Fibroblast of gingiva (primary cell): ENCODE results near the gene STAT5A.
"Not testable (repeated sequence)": the region's sequence is repeated elsewhere in the genome, so short reads cannot be mapped to it uniquely, and the experiment has no call there.

Experiments used
- DNase-seq: peaks from one replicate; pipeline ENCODE4 v3.0.0-alpha.2; 2011; ENCODE audit warnings: low read depth

Gene STAT5A

DNA sequence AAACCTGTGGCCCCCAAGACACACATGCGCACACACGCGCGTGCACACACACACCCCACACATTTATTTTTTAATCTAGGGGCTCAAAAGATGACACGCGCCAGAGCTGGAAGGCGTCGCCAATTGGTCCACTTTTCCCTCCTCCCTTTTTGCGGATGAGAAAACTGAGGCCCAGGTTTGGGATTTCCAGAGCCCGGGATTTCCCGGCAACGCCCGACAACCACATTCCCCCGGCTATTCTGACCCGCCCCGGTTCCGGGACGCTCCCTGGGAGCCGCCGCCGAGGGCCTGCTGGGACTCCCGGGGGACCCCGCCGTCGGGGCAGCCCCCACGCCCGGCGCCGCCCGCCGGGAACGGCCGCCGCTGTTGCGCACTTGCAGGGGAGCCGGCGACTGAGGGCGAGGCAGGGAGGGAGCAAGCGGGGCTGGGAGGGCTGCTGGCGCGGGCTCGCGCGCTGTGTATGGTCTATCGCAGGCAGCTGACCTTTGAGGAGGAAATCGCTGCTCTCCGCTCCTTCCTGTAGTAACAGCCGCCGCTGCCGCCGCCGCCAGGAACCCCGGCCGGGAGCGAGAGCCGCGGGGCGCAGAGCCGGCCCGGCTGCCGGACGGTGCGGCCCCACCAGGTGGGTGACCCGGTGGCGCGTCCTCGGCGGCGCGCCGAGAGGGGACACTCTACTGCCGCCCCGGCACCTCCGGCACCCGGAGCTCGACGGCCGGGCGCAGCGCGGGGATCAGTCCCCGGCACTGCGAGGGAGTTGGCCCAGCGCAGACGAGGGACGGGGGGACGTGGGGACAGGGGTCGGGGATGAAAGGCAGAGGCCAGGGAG lies at the start of gene STAT5A:
Gene STAT5A, plus strand, starts transcription at position 522 of the 826 bp plus-strand sequence. CDS start 914 bp downstream, outside the sequence.
- DNase-seq, result peak; percentile 90

DNA sequence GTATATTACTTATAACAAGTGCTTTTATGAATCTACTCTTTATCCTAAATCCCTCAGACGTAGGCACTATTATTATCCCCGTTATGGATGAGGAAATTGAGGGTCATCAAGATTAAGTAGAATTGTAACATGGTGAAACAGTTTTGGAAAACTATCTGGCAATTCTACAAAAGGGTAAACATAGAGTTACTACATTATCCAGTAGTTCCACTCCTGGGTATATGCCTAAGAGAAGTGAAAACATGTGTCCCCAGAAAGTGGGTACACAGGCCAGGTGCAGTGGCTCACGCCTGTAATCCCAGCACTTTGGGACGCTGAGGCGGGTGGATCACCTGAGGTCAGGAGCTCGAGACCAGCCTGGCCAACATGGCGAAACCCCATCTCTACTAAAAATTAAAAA lies 48.7 kb upstream of the STAT5A start:
- not testable (repeated sequence) for DNase-seq

DNA sequence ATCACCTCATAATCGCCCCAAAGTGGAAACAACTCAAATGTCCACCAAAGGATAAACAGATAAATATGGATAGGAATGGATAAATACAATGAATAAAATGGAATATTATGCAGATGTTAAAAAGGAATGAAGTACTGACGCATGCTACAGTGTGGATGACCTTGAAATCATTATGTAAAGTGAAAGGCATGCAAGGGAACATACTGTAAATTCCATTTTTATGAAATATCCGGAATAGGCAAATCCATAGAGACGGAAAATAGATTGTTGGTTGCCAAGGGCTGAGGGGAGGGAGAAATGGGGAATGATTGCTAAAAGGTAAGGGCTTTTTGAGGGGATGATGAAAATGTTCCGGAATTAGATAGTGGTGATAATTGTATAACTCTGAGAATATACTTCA lies 48.1 kb upstream of the STAT5A start:
- DNase-seq, result no peak

DNA sequence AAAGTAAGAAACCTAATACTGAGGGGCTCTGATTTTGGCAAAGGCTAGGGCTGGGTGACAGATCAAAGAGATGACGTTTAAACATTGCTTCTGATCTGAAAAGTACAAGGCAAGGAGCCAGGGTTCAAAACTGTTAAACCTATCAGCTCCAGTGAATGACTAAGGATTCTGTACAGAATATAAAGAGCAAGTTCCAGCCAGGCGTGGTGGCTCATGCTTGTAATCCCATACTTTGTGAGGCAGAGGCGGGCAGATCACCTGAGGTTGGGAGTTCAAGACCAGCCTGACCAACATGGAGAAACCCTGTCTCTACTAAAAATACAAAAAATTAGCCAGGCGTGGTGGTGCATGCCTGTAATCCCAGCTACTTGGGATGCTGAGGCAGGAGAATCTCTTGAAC lies 47.4 kb upstream of the STAT5A start:
- not testable (repeated sequence) for DNase-seq

DNA sequence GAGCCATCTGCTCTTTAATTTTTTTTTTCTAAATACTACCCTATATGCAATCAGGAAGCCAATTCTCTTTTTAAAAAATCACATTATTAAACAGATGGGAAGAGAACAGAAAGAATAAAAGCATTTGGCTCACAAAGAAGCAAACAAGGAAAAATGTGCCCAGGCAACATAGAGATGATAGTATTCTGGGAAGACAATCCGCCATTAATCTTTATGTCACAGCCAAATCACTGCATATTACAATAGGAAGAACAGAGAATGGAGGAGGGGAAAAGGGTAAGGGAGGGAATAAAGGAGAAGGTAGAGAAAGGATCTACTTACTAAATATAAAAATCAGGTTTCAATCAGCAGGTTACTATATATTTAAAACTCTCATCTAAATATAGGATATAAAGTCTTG lies 46.4 kb upstream of the STAT5A start:
- DNase-seq, result no peak

DNA sequence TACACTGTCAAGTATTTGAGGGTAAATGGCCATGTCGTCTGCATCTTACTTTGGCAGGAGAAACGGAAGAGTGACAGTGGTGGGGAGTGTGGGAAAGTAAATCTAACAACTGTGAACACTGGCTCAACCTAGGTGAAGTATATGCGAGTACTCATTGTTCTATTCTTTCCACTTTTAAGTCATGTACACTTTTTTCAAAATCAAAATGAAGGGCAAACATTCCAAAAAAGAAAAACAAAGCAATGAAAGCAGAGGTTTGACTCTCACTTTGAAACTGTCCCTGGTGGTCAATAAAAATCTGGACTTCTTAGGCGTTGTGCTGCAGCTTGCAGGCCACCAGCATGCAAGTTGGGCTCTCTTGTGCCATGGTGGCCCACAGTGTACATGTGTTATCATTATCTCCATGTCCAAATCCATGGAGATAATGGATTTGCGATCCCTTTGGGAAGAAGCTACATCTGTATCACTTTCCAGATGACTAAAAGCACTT lies 44.8 kb upstream of the STAT5A start:
- no peak for DNase-seq

DNA sequence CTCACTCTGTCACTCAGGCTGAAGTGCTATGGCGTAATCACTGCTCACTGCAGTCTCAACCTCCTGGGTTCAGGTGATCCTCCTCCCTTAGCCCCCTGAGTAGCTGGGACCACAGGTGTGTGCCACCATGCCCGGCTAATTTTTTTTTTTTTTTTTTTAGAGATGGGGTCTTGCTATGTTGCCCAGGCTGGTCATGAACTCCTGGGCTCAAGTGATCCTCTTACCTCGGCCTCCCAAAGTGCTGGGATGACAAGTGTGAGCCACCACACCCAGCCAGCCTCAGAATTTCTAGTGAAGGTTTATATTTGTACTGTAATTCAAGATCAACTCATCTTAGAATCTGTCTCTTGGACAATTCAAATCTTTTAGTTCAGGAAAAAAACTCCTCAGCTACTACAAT lies 44.2 kb upstream of the STAT5A start:
- DNase-seq, result not testable (repeated sequence)

DNA sequence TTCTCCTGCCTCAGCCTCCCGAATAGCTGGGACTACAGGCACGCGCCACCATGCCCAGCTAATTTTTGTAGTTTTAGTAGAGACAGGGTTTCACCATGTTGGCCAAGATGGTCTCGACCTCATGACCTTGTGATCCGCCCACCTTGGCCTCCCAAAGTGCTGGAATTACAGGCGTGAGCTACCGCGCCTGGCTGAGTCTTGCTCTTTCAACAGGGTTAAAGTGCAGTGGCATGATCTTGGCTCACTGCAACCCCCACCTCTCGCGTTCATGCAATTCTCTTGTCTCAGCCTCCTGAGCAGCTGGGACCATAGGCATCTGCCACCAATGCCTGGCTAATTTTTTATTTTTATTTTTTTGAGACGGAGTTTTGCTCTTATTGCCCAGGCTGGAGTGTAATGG lies 43.1 kb upstream of the STAT5A start:
- DNase-seq, result not testable (repeated sequence)

DNA sequence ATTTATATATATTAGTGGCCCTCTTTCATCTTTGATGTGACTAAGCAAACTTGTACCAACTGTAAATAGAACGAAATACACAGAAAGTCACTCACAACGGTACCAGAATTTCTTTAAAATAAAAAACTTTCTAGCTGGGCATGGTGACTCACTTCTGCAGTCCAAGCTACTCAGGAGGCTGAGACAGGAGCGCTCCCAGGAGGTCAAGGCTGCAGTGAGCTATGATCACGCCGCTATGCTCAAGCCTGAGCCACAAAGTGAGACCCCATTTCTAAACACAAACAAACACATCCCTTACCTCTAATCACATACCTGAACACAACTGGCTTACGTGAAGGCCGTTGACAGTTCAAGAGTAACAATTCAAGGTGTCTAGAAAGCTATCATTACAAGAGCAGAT lies 41.8 kb upstream of the STAT5A start:
- no peak for DNase-seq

DNA sequence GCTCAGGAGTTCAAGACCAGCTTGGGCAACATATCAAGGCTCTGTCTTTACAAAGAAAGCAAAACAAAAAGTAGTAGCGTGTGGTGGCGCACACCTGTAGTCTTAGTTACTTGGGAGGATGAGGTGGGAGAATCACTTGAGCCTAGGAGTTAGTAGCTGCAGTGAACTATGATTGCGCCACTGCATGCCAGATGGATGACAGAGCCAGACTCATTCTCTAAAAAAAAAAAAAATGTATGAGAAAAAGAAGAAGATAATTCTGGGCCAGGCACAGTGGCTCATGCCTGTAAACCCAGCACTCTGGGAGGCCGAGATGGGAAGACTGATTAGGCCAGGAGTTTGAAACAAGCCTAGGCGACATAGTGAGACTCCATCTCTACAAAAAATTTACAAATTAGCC lies 40.6 kb upstream of the STAT5A start:
- DNase-seq, result peak; percentile 73

DNA sequence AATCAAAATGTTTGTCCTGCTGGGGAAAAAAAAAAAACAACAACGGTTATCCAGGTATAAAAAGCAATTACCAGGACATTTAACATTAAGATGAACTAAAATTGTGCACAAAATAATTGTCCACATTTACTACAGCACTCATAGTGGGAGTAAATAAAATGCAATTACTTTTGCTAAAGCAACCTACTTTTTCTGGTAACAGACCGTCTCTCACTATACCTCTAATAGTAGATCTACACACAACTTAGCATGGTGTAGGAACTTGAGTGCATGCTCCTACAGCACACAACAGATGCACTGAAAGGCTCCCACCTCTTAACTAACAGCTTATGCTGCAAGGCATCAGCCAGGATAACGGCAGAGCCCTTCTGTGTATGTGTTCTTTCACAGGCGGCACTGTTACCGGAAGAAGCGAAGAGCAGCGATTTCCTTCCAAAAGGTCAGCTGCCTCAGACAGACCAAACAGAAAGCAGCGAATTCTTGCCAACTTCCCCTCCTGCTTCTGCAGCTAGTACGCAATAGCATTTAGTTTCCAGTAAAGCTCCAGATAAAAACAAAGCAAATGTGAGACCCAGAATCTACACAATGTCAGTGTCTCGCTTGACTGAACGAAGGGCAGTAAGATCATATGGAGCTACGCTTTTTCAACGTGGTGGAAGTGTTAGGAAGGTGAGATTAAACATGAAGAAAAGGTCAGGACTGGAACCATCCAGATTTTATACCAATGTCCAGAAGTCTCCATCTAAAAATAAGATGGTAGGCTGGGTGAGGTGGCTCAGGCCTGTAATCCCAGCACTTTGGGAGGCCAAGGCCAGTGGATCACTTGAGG lies 39.7 kb upstream of the STAT5A start:
- peak; percentile 95 for DNase-seq

DNA sequence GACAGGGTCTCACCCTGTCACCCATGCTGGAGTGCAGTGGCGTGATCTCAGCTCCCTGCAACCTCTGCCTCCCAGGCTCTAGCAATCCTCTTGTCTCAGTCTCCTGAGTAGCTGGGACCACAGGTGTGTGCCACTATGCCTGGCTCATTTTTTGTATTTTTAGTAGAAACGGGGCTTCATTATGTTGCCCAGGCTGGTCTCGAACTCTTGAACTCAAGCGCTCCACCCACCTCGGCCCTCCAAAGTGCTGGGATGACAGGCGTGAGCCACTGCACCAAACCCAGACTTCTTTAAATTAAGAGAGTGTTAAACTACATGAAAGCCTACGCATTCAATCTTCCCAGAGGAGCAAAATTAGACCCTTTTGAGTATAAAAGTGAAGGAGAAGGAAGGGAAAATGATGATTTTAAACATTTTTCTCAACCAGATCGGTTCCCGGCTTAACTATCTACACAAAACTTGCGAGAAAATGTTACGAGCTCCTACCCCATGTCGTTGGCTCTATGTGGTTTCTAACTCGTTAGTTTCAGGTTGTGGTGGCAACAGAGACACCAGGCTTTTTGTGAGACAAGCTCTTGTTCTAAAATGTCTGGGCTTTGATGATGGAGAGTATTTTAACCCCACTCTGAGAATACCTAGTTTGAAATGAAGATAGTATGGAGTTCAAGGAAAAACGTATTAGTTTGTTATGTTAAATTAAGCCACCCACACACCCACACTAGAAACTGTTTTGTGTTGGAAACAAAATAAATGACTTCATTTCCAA lies 38.4 kb upstream of the STAT5A start:
- no peak for DNase-seq

DNA sequence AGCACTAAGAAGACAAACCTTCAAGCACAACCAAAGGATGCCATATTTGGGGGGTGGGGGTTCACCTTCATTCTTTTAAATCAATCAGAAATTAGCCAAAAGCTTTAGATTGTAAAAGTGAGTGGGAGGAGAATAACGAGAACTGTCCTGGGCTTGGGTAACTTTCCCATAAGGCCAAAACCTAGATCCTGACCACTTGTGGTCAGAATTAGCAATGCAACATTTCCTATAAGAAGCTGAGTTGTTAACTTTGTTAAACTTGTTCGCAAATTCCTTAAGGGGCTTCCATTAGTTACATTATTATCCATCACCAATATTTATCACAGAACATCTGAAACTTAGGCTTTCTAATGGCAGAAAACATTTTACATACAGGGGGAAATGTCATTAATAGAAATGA lies 37.2 kb upstream of the STAT5A start:
- peak; percentile 28 for DNase-seq

DNA sequence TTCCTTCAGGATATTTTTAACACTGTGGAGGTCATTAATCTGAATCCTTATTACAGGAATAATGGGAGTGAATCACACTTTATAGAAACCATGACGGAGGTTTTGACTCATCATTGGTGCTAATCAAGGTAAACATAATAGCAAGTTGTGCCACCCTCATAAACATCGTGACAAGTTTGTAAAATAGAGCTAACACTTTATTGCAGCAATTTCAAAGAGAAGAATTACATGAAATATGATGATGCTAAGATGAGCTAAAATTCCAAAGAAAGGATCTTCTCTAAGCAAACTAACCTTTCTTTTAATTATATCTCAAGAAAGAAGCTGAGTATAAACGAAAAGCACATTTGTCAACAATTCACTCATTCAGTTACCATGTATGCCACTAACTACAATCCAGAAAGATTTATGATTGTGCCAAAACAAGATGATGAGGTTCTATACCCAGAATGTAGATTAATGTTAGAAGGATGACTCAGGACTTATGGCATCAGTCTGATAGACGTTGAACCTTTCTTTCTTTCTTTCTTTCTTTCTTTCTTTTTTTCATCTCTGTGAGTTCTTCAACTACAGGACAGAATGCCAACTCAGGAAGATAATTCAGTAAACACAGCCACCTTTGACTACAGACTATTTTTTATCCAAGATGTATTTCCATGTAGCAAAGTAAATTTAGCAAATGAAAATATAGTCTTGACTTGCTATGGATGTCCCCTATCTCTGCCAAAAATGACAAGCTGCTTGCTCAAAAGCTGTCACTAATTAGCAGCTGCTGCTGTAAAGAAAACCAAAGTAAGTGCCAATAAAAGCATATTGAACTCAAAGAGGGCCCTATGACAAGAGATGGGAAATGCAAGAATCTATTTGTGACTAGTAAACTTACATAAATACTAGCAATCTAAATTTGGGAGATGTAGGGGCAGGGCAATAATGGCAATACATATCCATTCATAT lies 35.4 kb upstream of the STAT5A start:
- DNase-seq, result peak; percentile 30

DNA sequence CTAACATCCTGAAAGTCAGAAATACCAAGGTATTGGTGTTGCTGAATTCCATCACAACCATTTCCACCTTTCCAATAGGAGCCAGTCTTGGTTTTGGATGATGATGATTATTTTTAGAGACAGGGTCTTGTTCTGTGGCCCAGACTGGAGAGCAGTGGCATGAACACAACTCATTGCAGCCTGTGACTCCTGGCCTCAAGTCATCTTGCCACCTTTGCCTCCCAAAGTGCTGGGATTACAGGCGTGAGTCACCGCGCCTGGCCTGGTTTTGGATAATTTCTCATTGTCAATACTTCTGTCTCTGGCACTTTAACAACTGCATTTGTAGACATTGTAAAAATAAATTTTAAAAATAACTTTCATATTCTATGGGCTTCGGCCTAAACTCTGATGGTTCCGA lies 34.7 kb upstream of the STAT5A start:
- no peak for DNase-seq

DNA sequence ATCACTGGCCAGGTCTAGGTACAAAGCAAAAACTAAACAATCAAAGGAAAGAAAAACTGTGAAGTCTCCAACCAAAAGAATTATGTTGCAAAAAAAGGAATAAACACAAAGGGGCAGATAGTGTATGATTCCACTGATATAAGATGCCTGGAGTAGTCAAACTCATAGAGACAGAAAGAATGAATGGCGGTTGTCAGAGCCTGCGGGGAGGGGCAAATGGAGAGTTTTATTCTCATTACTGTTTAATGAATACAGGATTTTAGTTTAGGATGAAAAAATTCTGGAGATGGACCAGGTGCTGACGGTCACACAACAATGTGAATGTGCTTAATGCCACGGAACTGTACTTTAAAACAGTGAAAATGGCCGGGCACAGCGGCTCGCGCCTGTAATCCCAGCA lies 32.9 kb upstream of the STAT5A start:
- no peak for DNase-seq

DNA sequence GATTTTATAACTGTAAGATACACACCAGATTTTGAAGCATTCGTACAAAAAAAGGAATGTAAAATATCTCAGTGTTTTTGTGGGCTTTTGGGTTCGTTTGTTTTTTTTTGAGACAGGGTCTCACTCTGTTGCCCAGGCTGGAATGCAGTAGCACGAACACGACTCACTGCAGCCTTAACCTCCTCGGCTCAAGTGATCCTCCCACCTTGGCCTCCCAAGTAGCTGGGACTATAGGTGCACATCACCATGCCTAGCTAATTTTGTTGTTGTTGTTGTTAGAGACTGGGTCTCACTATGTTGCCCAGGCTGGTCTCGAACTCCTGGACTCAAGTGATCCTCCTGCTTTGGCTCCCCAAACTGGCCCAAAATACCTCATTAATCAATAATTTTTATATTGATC lies 28.0 kb upstream of the STAT5A start:
- DNase-seq, result no peak

DNA sequence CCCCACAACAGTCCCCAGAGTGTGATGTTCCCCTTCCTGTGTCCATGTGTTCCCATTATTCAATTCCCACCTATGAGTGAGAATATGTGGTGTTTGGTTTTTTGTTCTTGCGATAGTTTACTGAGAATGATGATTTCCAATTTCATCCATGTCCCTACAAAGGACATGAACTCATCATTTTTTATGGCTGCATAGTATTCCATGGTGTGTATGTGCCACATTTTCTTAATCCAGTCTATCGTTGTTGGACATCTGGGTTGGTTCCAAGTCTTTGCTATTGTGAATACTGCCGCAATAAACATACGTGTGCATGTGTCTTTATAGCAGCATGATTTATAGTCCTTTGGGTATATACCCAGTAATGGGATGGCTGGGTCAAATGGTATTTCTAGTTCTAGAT lies 23.9 kb upstream of the STAT5A start:
- DNase-seq, result not testable (repeated sequence)

DNA sequence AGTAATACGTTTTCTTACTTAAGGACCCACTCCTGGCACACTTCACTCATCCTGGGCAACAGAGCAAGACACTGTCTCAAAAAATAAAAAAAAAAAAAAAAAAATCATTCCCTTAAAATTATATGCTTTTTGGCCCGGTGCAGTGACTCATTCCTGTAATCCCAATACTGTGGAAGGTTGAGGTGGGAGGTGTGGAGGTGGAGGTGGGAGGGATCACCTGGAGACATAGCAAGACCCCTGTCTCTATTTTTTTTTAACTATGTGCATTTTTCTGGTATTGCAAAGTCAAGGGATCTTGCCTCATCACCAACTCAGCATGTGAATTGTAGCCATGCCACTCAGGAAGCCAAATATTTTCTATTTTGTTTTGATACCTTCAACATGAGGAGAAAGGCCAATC lies 21.8 kb upstream of the STAT5A start:
- DNase-seq, result no peak

DNA sequence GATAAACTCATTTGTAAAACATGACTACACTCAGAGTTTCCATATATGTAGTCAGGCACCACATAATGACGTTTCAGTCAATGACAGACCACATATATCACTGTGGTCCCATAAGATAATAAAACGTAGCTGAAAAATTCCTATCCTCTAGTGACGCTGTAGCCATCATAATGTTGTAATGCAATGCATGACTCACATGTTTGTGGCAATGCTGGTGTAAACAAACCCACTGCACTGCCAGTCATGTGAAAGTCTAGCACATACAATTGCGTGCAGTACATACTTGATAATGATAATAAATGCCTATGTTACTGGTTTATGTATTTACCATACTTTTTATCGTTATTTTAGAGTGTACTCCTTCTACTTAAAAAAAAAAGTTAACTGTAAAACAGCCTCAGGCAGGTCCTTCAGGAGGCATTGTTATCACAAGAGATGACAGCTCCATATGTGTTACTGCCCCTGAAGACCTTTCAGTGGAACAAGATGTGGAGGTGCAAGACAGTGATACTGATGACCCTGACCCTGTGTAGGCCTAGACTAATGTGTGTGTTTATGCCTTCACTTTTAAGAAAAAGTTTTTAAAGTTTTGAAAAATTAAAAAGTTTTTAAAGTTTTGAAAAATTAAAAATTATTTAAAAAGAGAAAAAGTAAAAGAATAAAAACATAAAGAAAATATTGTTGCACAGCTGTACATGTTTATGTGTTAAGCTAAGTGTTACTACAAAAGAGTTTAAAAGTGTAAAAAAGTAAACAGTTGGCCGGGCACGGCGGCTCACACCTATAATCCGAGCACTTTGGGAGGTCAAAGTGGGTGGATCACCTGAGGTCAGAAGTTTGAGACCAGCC lies 21.2 kb upstream of the STAT5A start:
- DNase-seq, result peak; percentile 95
